GM12801 (cell line): Measurements from ENCODE around the gene GPATCH8.

Source experiments
- CTCF ChIP-seq: IDR thresholded peaks from one replicate; pipeline ENCODE4 v1.5.1; 2011; ENCODE audit warnings: control low read depth; ENCODE audit not compliant: insufficient read length; ENCODE audit errors: extremely low read depth

The GPATCH8 gene

GRCh38 chr17:44349553-44350070 lies 153.6 kb downstream of the GPATCH8 start:
- TF ChIP-seq CTCF, result no peak

- TF ChIP-seq CTCF, result no peak
Observed at GRCh38 chr17:44348988-44349364, 154.2 kb downstream of the GPATCH8 start.

- no peak for TF ChIP-seq CTCF
Observed at GRCh38 chr17:44348234-44348987, 154.8 kb downstream of the GPATCH8 start.
